AG04449 (cell line): Measurements from ENCODE around the gene SEC31B.

Source experiments
- CTCF ChIA-PET: fragments of 350-600 bp; formaldehyde crosslinking; extraction: SDS; loops from one replicate; lab custom pipeline; 2021; ENCODE audit warnings: antibody characterized with exemption; lab: Yijun Ruan, JAX
- POLR2A ChIA-PET: fragments of 400-600, 350-600 bp; formaldehyde crosslinking; extraction: SDS; loops from one replicate; lab custom pipeline; 2020; ENCODE audit warnings: antibody characterized with exemption, inconsistent platforms; lab: Yijun Ruan, JAX
- DNase-seq: peaks from one replicate; pipeline ENCODE4 v3.0.0-alpha.2; 2010; ENCODE audit warnings: low read depth, low spot score
- H3K4me3 ChIP-seq: 2 replicates; pipeline ENCODE4 v1.5.1; 2011; ENCODE audit warnings: low read depth, mild to moderate bottlenecking, control low read depth, low read length
- CTCF ChIP-seq: IDR thresholded peaks from one replicate; pipeline ENCODE4 v1.5.1; 2011; ENCODE audit warnings: mild to moderate bottlenecking, moderate library complexity, low read length, control low read depth, inconsistent platforms; ENCODE audit not compliant: insufficient read depth; ENCODE audit errors: missing control alignments

Gene SEC31B

GRCh38 chr10:100565206-100565985 is 45.7 kb upstream of the SEC31B start:
- H3K4me3 ChIP-seq: no peak overlapping the region
- no peak for TF ChIP-seq CTCF
- ChIA-PET POLR2A (no interaction called here), CTCF (interaction anchor here (14.2 kb wide), 1 partner anchor 312 kb away, joined by 235 read pairs; no protein-coding TSS in a partner anchor)
- DNase-seq: no peak

GRCh38 chr10:100562008-100562672 is 42.5 kb upstream of the SEC31B start:
- ChIA-PET POLR2A (interaction anchor here (2.0 kb wide), 1 partner anchor 316 kb away, joined by 7 read pairs; no protein-coding TSS in a partner anchor), CTCF (interaction anchor here (1.0 to 14.2 kb wide), 16 partner anchors 11 to 326 kb away, joined by 3 to 235 read pairs (median 6); no protein-coding TSS in a partner anchor)
- DNase-seq: no peak
- no peak overlapping the region for H3K4me3 ChIP-seq
- TF ChIP-seq CTCF: peak; percentile 91

GRCh38 chr10:100561005-100561404 is 41.3 kb upstream of the SEC31B start:
- TF ChIP-seq CTCF: no peak
- H3K4me3 ChIP-seq: no peak overlapping the region
- no peak for DNase-seq
- ChIA-PET POLR2A (interaction anchor here (1.0 kb wide), 1 partner anchor 9 kb away, joined by 3 read pairs; no protein-coding TSS in a partner anchor), CTCF (interaction anchor here (0.8 to 14.2 kb wide), 8 partner anchors 9 to 455 kb away, joined by 3 to 235 read pairs (median 6); partner anchors contain the start of gene HIF1AN)

- ChIA-PET POLR2A (interaction anchor here (1.0 kb wide), 1 partner anchor 9 kb away, joined by 3 read pairs; no protein-coding TSS in a partner anchor), CTCF (interaction anchor here (0.9 to 14.2 kb wide), 7 partner anchors 9 to 328 kb away, joined by 3 to 235 read pairs (median 8); partner anchors contain the start of gene HIF1AN)
- no peak for TF ChIP-seq CTCF
- H3K4me3 ChIP-seq: no peak overlapping the region
- no peak for DNase-seq
These were observed 40.6 kb upstream of the SEC31B start for GRCh38 chr10:100560248-100560647.

GRCh38 chr10:100554902-100555301 is 35.2 kb upstream of the SEC31B start:
- H3K4me3 ChIP-seq: no peak overlapping the region
- no peak for TF ChIP-seq CTCF
- ChIA-PET POLR2A (interaction anchor here (1.3 kb wide), 1 partner anchor 19 kb away, joined by 3 read pairs; the partner anchor contains the start of gene HIF1AN), CTCF (interaction anchor here (0.6 to 14.2 kb wide), 8 partner anchors 10 to 380 kb away, joined by 3 to 235 read pairs (median 4); no protein-coding TSS in a partner anchor)
- DNase-seq: no peak
